Panc1 (cell line): ENCODE results near the gene MPPED2. TPM values are rescaled to one million over a fixed set of nuclear protein-coding genes. Genes with fewer than 3 reads are reported as not detected.

Experiments
- ATAC-seq: fragments of 200-7000 bp; cut with Tn5 transposase; 2 replicates; pipeline ENCODE4 v1.9.1; 2020; ENCODE audit warnings: mild to moderate bottlenecking, moderate library complexity
- BruUV-seq: library from RNA; stranded (reverse); fragments of 400-500 nt; replicated peaks from 2 replicates; lab custom pipeline; 2021; lab: Mats Ljungman, UMichigan
- CTCF ChIA-PET: fragments of 300-600 bp; sonication (Branson Sonifier 250); formaldehyde crosslinking; loops from one replicate; lab custom pipeline; 2022; ENCODE audit warnings: antibody characterized with exemption; lab: Charles Lee
- POLR2A ChIA-PET: fragments of 300-600 bp; sonication (Branson Sonifier 250); formaldehyde crosslinking; loops from one replicate; lab custom pipeline; 2022; ENCODE audit warnings: antibody characterized with exemption; lab: Charles Lee
- DNase-seq: peaks from one replicate; pipeline ENCODE4 v3.0.0-alpha.2; 2010; ENCODE audit warnings: low read depth, low spot score
- H3K27ac ChIP-seq: 2 replicates; pipeline ENCODE4 v1.5.1; 2011; ENCODE audit warnings: mild to moderate bottlenecking, low read length, inconsistent platforms
- H3K27me3 ChIP-seq: fragments of 200-500 bp; sonication (Bioruptor generic); 2 replicates; pipeline ENCODE4 v1.6.0; 2014; ENCODE audit warnings: low read length, inconsistent platforms; ENCODE audit not compliant: control insufficient read depth, insufficient read depth
- H3K36me3 ChIP-seq: fragments of 200-500 bp; sonication (Bioruptor generic); 2 replicates; pipeline ENCODE4 v1.5.1; 2014; ENCODE audit warnings: inconsistent platforms, mild to moderate bottlenecking, low read length, moderate library complexity; ENCODE audit not compliant: control insufficient read depth, insufficient read depth
- H3K4me1 ChIP-seq: 2 replicates; pipeline ENCODE4 v1.5.1; 2011; ENCODE audit warnings: inconsistent platforms, mild to moderate bottlenecking, low read length, moderate library complexity; ENCODE audit not compliant: control insufficient read depth, insufficient read depth
- H3K4me3 ChIP-seq, 2 experiments: 2 replicates each; pipeline ENCODE4 v1.5.1; 2011 to 2012; ENCODE audit warnings: low read depth in 2 of 2, low read length in 2 of 2, mild to moderate bottlenecking in 2 of 2, inconsistent platforms in 1 of 2, moderate library complexity in 1 of 2
- H3K9me3 ChIP-seq: fragments of 200-500 bp; sonication (Bioruptor generic); 2 replicates; pipeline ENCODE4 v1.5.1; 2014; ENCODE audit warnings: low read depth, mild to moderate bottlenecking, inconsistent platforms, low read length, moderate library complexity; ENCODE audit not compliant: control insufficient read depth, insufficient read depth
- CTCF ChIP-seq: fragments of 450-650 bp; IDR thresholded peaks from 2 replicates; pipeline ENCODE4 v1.5.1; 2017; ENCODE audit warnings: mild to moderate bottlenecking
- POLR2AphosphoS5 ChIP-seq: IDR thresholded peaks from 2 replicates; pipeline ENCODE4 v1.6.1; 2012; ENCODE audit warnings: mild to moderate bottlenecking, low read depth, low read length, moderate library complexity
- REST ChIP-seq, 2 experiments: IDR thresholded peaks; 2 replicates each; pipeline ENCODE4 v1.6.1; 2011 to 2012; ENCODE audit warnings: low read depth in 2 of 2, control low read depth in 1 of 2, low read length in 1 of 2, mild to moderate bottlenecking in 1 of 2, moderate library complexity in 1 of 2; ENCODE audit not compliant: insufficient read depth in 1 of 2
- SIN3A ChIP-seq: IDR thresholded peaks from 2 replicates; pipeline ENCODE4 v1.6.1; 2012; ENCODE audit warnings: low read depth, mild to moderate bottlenecking, low read length, moderate library complexity, borderline replicate concordance; ENCODE audit not compliant: insufficient read depth
- TCF7L2 ChIP-seq: IDR thresholded peaks from 2 replicates; pipeline ENCODE4 v1.6.1; 2011; ENCODE audit warnings: mild to moderate bottlenecking, low read depth, low read length, inconsistent platforms
- in situ Hi-C: cut with HindIII; loops from 2 replicates; pipeline ENCODE4 v1.10.0; 2016; ENCODE audit warnings: low sequenced_read_pairs, low pct_unique_long_range_greater_than_20kb
- intact Hi-C: fragments of 100-400 bp; cut with micrococcal nuclease; formaldehyde crosslinking; loops from one replicate; pipeline ENCODE4 v1.10.0; 2022; ENCODE audit not compliant: unreplicated experiment
- total RNA-seq: library from RNA; stranded (reverse); gene quantifications from one replicate; pipeline ENCODE4 v1.2.1, GENCODE V29; 2021; ENCODE audit not compliant: unreplicated experiment

MPPED2 gene
- total RNA-seq, 1 experiment from 2014 or later, result not detected

- Histone ChIP-seq H3K4me1 (no peaks in the 10 kb centered on the region), H3K27me3 (no peaks in the 10 kb centered on the region; the same call in 1 of the 2 replicates), H3K36me3 (no peaks in the 10 kb centered on the region), H3K4me3 (no peak overlapping the region), H3K27ac (no peak overlapping the region), H3K9me3 (no peaks in the 10 kb centered on the region)
- TF ChIP-seq SIN3A (no peak), CTCF (no peak), POLR2AphosphoS5 (no peak), TCF7L2 (no peak), REST (IDR thresholded peaks at IDR 0.05; ENCODE audit: insufficient read depth in 1 of 2, low read depth in 2 of 2, low read length in 1 of 2) (no peak)
- DNase-seq (no peak), ATAC-seq (no peak)
- in situ Hi-C loops, result no loop called here
- no TSS peak for BruUV-seq
- intact Hi-C loops, result no loop called here
- CTCF ChIA-PET, result no interaction called here
- POLR2A ChIA-PET, result no interaction called here
These were observed 47.9 kb downstream of the MPPED2 start for GRCh38 chr11:30538251-30538650.

GRCh38 chr11:30535818-30536217 is 50.3 kb downstream of the MPPED2 start:
- no peak for ATAC-seq
- ChIA-PET POLR2A (no interaction called here), CTCF (no interaction called here)
- Histone ChIP-seq H3K9me3 (no peaks in the 10 kb centered on the region), H3K27me3 (no peaks in the 10 kb centered on the region; the same call in 1 of the 2 replicates), H3K4me3 (no peak overlapping the region), H3K27ac (no peak overlapping the region), H3K36me3 (no peaks in the 10 kb centered on the region), H3K4me1 (no peaks in the 10 kb centered on the region)
- BruUV-seq, result no TSS peak
- no peak for TF ChIP-seq REST (IDR thresholded peaks at IDR 0.05; ENCODE audit: insufficient read depth in 1 of 2, low read depth in 2 of 2, low read length in 1 of 2)
- TF ChIP-seq POLR2AphosphoS5, result no peak
- no peak for TF ChIP-seq TCF7L2
- TF ChIP-seq CTCF, result no peak
- TF ChIP-seq SIN3A, result no peak
- no peak for DNase-seq
- intact Hi-C loops, result no loop called here
- in situ Hi-C loops, result no loop called here
